MM.1S (cell line): ENCODE measurements around the gene MAP2K4.

Experiments
- CTCF ChIP-seq: fragments of 300-600 bp; sonication (generic); IDR thresholded peaks from 2 replicates; pipeline ENCODE4 v1.5.1; 2016; ENCODE audit warnings: antibody characterized with exemption, low read length, mixed read lengths
- EZH2 ChIP-seq: fragments of 300-600 bp; sonication (generic); optimal IDR thresholded peaks from 2 replicates; pipeline ENCODE3; 2017; ENCODE audit warnings: low read depth, mild to moderate bottlenecking, antibody characterized with exemption, low read length, mixed read lengths

DNA sequence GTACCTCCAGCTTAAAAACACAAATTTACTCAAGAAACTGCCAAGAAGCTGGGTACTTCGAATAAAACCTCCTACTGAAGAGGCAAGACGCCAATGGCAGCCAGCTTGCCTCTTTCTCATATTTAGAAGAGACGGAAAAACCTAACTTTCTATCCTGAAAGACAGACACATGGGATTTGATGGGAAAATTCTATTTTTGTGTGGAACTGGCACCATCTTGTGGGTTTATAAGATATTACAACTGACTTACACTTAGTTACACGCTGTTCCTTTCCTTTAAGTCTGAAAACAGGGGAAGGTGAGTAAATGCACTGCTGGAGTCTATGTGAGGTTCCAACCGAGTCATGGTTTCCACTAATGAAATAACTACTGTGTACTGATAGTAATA lies 33.7 kb upstream of the MAP2K4 start:
- TF ChIP-seq CTCF (peak; percentile 54), EZH2 (no peak)
